K562 (cell line): ENCODE results near the gene USP48. TPM values are rescaled to one million over a fixed set of nuclear protein-coding genes. Genes with fewer than 3 reads are reported as not detected.

Experiments
- BHLHE40 ChIP-seq: IDR thresholded peaks from 2 replicates; pipeline ENCODE4 v1.6.1; 2011; ENCODE audit warnings: low read length, improper control_type of control experiment
- CEBPG ChIP-seq, 3 experiments: fragments of 200-800 bp in 1 of 3; sonication (Bioruptor generic) in 1 of 3; sonication (generic) in 1 of 3; formaldehyde crosslinking in 1 of 3; IDR thresholded peaks in 2 of 3; conservative IDR thresholded peaks in 1 of 3; 2 replicates each; pipeline versions ENCODE4 v1.6.1 to v1.8.0; 2016 to 2022; ENCODE audit warnings: missing compliant biosample characterization in 2 of 3, missing genetic modification characterization in 2 of 3, mild to moderate bottlenecking in 1 of 3, missing genetic modification reagents in 1 of 3
- CXXC5 ChIP-seq: fragments of 250-450 bp; sonication (Bioruptor Pico); IDR thresholded peaks from 2 replicates; pipeline ENCODE4 v1.8.0; 2022; ENCODE audit warnings: inconsistent platforms, mild to moderate bottlenecking, moderate library complexity
- HMG20B ChIP-seq: fragments of 250-450 bp; sonication (Bioruptor Pico); IDR thresholded peaks from 2 replicates; pipeline ENCODE4 v1.5.0; 2021; ENCODE audit warnings: mild to moderate bottlenecking
- MYC ChIP-seq, 2 experiments: fragments of 250-450 bp in 1 of 2; sonication (Bioruptor Pico) in 1 of 2; IDR thresholded peaks; 2 replicates each; pipeline versions ENCODE4 v1.5.1 to v1.6.1; 2012 to 2021; ENCODE audit warnings: low read depth in 2 of 2, borderline replicate concordance in 1 of 2, improper control_type of control experiment in 1 of 2, low read length in 1 of 2, mild to moderate bottlenecking in 1 of 2, moderate library complexity in 1 of 2
- PATZ1 ChIP-seq: fragments of 250-450 bp; sonication (Bioruptor Pico); IDR thresholded peaks from 2 replicates; pipeline ENCODE4 v1.5.0; 2020; ENCODE audit warnings: mild to moderate bottlenecking, borderline replicate concordance
- ZNF124 ChIP-seq: sonication (generic); formaldehyde crosslinking; IDR thresholded peaks from 2 replicates; pipeline ENCODE4 v1.8.1; 2022; ENCODE audit warnings: missing genetic modification reagents
- ZNF134 ChIP-seq: fragments of 250-450 bp; sonication (Bioruptor Pico); conservative IDR thresholded peaks from 2 replicates; pipeline ENCODE4 v1.4.0; 2020
- ZNF707 ChIP-seq: fragments of 250-450 bp; sonication (Bioruptor Pico); conservative IDR thresholded peaks from 2 replicates; pipeline ENCODE4 v1.8.0; 2022; ENCODE audit warnings: inconsistent platforms, mild to moderate bottlenecking, moderate library complexity
- polyA plus RNA-seq, 8 experiments: library from polyadenylated mRNA; depleted of rRNA in 4 of 8; stranded (reverse) in 5 of 8; unstranded in 3 of 8; fragments of >200 nt; fragmentation: Nextera tagmentation in 2 of 8; fragmentation: Illumina TruSeq in 1 of 8; extraction: Ambion mirVana in 2 of 8; extraction: Trizol in 1 of 8; gene quantifications; 2 replicates each; pipeline versions ENCODE4 v1.2.1 to v1.2.3, GENCODE V29; 2011 to 2014; ENCODE audit warnings: inconsistent platforms in 1 of 8, missing spikeins in 1 of 8
- total RNA-seq, 7 experiments: library from RNA; depleted of rRNA in 6 of 7; stranded (reverse); fragments of >200 nt in 6 of 7; fragmentation: Illumina TruSeq in 2 of 7; extraction: Trizol in 2 of 7; gene quantifications; 2 replicates each; pipeline versions ENCODE4 v1.2.1 to v1.2.3, GENCODE V29; 2011 to 2021; ENCODE audit warnings: low replicate concordance in 1 of 7
- TF ChIP-seq, protein P1 (sequence below), 2 experiments: fragments of 450-650 bp; formaldehyde crosslinking in 1 of 2; IDR thresholded peaks; 2 replicates each; pipeline versions ENCODE4 v1.4.0 to v1.6.1; 2014 to 2020; ENCODE audit warnings: mild to moderate bottlenecking in 2 of 2, borderline replicate concordance in 1 of 2, low read depth in 1 of 2

USP48 gene
- total and polyA plus RNA-seq, 9 of the 15 experiments (the other 6 are each of a cell fraction or from before 2014, with no cell fraction given), result 23.3 to 123 (median 106) TPM

GRCh38 chr1:21706151-21706835 lies 76.7 kb downstream of the USP48 start (continued):
- no peak for TF ChIP-seq PATZ1
- TF ChIP-seq, protein P1, sequence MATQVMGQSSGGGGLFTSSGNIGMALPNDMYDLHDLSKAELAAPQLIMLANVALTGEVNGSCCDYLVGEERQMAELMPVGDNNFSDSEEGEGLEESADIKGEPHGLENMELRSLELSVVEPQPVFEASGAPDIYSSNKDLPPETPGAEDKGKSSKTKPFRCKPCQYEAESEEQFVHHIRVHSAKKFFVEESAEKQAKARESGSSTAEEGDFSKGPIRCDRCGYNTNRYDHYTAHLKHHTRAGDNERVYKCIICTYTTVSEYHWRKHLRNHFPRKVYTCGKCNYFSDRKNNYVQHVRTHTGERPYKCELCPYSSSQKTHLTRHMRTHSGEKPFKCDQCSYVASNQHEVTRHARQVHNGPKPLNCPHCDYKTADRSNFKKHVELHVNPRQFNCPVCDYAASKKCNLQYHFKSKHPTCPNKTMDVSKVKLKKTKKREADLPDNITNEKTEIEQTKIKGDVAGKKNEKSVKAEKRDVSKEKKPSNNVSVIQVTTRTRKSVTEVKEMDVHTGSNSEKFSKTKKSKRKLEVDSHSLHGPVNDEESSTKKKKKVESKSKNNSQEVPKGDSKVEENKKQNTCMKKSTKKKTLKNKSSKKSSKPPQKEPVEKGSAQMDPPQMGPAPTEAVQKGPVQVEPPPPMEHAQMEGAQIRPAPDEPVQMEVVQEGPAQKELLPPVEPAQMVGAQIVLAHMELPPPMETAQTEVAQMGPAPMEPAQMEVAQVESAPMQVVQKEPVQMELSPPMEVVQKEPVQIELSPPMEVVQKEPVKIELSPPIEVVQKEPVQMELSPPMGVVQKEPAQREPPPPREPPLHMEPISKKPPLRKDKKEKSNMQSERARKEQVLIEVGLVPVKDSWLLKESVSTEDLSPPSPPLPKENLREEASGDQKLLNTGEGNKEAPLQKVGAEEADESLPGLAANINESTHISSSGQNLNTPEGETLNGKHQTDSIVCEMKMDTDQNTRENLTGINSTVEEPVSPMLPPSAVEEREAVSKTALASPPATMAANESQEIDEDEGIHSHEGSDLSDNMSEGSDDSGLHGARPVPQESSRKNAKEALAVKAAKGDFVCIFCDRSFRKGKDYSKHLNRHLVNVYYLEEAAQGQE (IDR thresholded peaks at IDR 0.05; ENCODE audit: borderline replicate concordance), result peak; percentile 83
- TF ChIP-seq, protein P1 (CRISPR knock-in tag; IDR thresholded peaks at IDR 0.05; ENCODE audit: low read depth), result no peak; the same call in 1 of the 2 replicates
- 0 out of 2 replicates have a peak, but pooled peaks have one; percentile 27 for TF ChIP-seq CXXC5
- TF ChIP-seq ZNF124 (CRISPR knock-in tag), result no peak
- TF ChIP-seq ZNF134, result no peak
- 0 out of 2 replicates have a peak, but pooled peaks have one; percentile 29 for TF ChIP-seq BHLHE40
- TF ChIP-seq HMG20B (CRISPR knock-in tag), result no peak
- TF ChIP-seq ZNF707 (CRISPR knock-in tag), result no peak
- no peak for TF ChIP-seq CEBPG (CRISPR knock-in tag; IDR thresholded peaks at IDR 0.05)
- peak; percentile 39 to 80; a peak in 2 of 4 replicates for TF ChIP-seq CEBPG (tag; conservative IDR thresholded peaks at IDR 0.05 in 1 of 2, IDR thresholded peaks at IDR 0.05 in 1 of 2)
- TF ChIP-seq MYC (IDR thresholded peaks at IDR 0.05; ENCODE audit: low read depth, low read length), result peak; percentile 29; the same call in 1 of the 2 replicates
- no peak for TF ChIP-seq MYC (CRISPR knock-in tag; IDR thresholded peaks at IDR 0.05; ENCODE audit: borderline replicate concordance, low read depth)
